ENCODE data around the gene RASA2.

DNA sequence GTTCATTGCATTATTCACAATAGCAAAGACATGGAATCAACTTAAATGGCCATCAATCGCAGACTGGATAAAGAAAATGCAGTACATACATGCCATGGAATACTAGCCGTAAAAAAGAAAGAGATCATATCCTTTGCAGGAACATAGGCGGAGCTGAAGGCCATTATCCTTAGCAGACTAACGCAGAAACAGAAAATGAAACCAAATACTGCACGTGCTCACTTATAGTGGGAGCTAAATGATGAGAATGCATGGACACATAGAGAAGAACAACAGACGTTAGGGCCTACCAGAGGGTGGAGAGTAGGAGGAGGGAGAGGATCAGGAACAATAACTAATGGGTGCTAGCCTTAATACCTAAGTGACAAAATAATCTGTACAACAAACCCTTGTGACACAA is 57.9 kb downstream of the RASA2 start:
- no peak for TF ChIP-seq RBBP5 (IDR thresholded peaks at IDR 0.05; ENCODE audit: borderline replicate concordance, low read depth, low read length)
- TF ChIP-seq PHF8 (conservative IDR thresholded peaks at IDR 0.05; ENCODE audit: low read depth, low read length) = no peak
- TF ChIP-seq BRCA1 (IDR thresholded peaks at IDR 0.05; ENCODE audit: low read depth, low read length) = no peak
- TF ChIP-seq GTF2F1 (IDR thresholded peaks at IDR 0.05; ENCODE audit: borderline replicate concordance, low read depth, low read length) = no peak
- TF ChIP-seq CTCF (IDR thresholded peaks at IDR 0.05; ENCODE audit: control extremely low read depth in 1 of 3, insufficient read depth in 1 of 3, low read depth in 1 of 3, low read length in 3 of 3) = no peak

Data from H1 (cell line).